Esophagus muscularis mucosa (tissue), 3 donors: ENCODE results near the gene ATAD1.

ENCODE experiments used
- POLR2AphosphoS5 ChIP-seq, 2 donors: sonication (generic); formaldehyde crosslinking; IDR thresholded peaks; one replicate each; pipeline ENCODE4 v1.6.1; 2017; ENCODE audit warnings: antibody characterized with exemption in 2 of 2
- TF ChIP-seq, protein P1 (sequence below), 3 experiments: fragments of 200-600 bp in 2 of 3; fragments of 450-650 bp in 1 of 3; sonication (generic) in 2 of 3; IDR thresholded peaks; one replicate each; pipeline ENCODE4 v1.5.1; 2017 to 2019; ENCODE audit warnings: antibody characterized with exemption in 3 of 3, mild to moderate bottlenecking in 2 of 3, moderate library complexity in 1 of 3

DNA sequence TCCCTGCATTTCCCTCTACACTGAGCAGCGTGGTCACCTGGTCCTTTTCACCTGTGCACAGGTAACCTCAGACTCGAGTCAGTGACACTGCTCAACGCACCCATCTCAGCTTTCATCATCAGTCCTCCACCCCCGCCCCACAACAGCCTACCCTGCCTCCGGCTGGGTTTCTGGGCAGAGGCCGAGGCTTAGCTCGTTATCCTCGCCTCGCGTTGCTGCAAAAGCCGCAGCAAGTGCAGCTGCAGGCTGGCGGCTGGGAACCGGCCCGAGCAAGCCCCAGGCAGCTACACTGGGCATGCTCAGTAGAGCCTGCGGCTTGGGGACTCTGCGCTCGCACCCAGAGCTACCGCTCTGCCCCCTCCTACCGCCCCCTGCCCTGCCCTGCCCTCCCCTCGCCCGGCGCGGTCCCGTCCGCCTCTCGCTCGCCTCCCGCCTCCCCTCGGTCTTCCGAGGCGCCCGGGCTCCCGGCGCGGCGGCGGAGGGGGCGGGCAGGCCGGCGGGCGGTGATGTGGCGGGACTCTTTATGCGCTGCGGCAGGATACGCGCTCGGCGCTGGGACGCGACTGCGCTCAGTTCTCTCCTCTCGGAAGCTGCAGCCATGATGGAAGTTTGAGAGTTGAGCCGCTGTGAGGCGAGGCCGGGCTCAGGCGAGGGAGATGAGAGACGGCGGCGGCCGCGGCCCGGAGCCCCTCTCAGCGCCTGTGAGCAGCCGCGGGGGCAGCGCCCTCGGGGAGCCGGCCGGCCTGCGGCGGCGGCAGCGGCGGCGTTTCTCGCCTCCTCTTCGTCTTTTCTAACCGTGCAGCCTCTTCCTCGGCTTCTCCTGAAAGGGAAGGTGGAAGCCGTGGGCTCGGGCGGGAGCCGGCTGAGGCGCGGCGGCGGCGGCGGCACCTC lies 45.3 kb upstream of the ATAD1 start, which contains the start of the genes KLLN and PTEN:
- TF ChIP-seq, protein P1, sequence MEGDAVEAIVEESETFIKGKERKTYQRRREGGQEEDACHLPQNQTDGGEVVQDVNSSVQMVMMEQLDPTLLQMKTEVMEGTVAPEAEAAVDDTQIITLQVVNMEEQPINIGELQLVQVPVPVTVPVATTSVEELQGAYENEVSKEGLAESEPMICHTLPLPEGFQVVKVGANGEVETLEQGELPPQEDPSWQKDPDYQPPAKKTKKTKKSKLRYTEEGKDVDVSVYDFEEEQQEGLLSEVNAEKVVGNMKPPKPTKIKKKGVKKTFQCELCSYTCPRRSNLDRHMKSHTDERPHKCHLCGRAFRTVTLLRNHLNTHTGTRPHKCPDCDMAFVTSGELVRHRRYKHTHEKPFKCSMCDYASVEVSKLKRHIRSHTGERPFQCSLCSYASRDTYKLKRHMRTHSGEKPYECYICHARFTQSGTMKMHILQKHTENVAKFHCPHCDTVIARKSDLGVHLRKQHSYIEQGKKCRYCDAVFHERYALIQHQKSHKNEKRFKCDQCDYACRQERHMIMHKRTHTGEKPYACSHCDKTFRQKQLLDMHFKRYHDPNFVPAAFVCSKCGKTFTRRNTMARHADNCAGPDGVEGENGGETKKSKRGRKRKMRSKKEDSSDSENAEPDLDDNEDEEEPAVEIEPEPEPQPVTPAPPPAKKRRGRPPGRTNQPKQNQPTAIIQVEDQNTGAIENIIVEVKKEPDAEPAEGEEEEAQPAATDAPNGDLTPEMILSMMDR (IDR thresholded peaks at IDR 0.05), result no peak
- TF ChIP-seq POLR2AphosphoS5 (IDR thresholded peaks at IDR 0.05), result peak; percentile 90 to 94
